ENCODE results near the gene IL15. TPM values are rescaled to one million over a fixed set of nuclear protein-coding genes. Genes with fewer than 3 reads are reported as not detected.
A peak's percentile ranks its signal among the peaks of the same experiment; 100 is the strongest.

IL15 gene
- total RNA-seq, 2 donors from 2014 or later, result 2.0 to 4.2 TPM

GRCh38 chr4:141705747-141706377 lies 69.5 kb downstream of the IL15 start:
- DNase-seq (ENCODE audit: low spot score), result no peak

GRCh38 chr4:141706445-141706844 lies 70.1 kb downstream of the IL15 start:
- DNase-seq (ENCODE audit: low spot score), result no peak
- no peaks in the 10 kb centered on the region for H3K27me3 ChIP-seq
- no peak overlapping the region for H3K4me3 ChIP-seq
- no peak for TF ChIP-seq CTCF (IDR thresholded peaks at IDR 0.05)
- no peaks in the 10 kb centered on the region for H3K36me3 ChIP-seq
- H3K4me1 ChIP-seq, result no peaks in the 10 kb centered on the region
- no peak overlapping the region for H3K27ac ChIP-seq
- peaks cover 0 to 18% of the 10 kb centered on the region in 2 donors for H3K9me3 ChIP-seq

More at GRCh38 chr4:141705747-141706377, 69.5 kb downstream of the IL15 start:
- no peak overlapping the region for H3K27ac ChIP-seq
- H3K4me1 ChIP-seq, result no peaks in the 10 kb centered on the region
- H3K36me3 ChIP-seq, result no peaks in the 10 kb centered on the region
- H3K27me3 ChIP-seq, result no peaks in the 10 kb centered on the region
- peaks cover 0 to 18% of the 10 kb centered on the region in 2 donors for H3K9me3 ChIP-seq
- no peak overlapping the region for H3K4me3 ChIP-seq
- no peak for TF ChIP-seq CTCF (IDR thresholded peaks at IDR 0.05)

GRCh38 chr4:141711211-141711610 lies 74.8 kb downstream of the IL15 start:
- H3K27ac ChIP-seq, result no peak overlapping the region
- H3K4me3 ChIP-seq, result no peak overlapping the region
- no peaks in the 10 kb centered on the region for H3K36me3 ChIP-seq
- no peaks in the 10 kb centered on the region for H3K4me1 ChIP-seq
- H3K9me3 ChIP-seq, result peaks cover 0 to 13% of the 10 kb centered on the region in 2 donors
- no peak for DNase-seq (ENCODE audit: low spot score)
- TF ChIP-seq CTCF (IDR thresholded peaks at IDR 0.05), result peak; percentile 21 to 71
- H3K27me3 ChIP-seq, result no peaks in the 10 kb centered on the region

- H3K27ac ChIP-seq, result no peak overlapping the region
- H3K9me3 ChIP-seq, result no peaks in the 10 kb centered on the region
- no peaks in the 10 kb centered on the region for H3K27me3 ChIP-seq
- TF ChIP-seq CTCF (IDR thresholded peaks at IDR 0.05), result no peak
- H3K4me1 ChIP-seq, result no peaks in the 10 kb centered on the region
- DNase-seq (ENCODE audit: low spot score), result no peak
- no peaks in the 10 kb centered on the region for H3K36me3 ChIP-seq
- H3K4me3 ChIP-seq, result no peak overlapping the region
Measured at GRCh38 chr4:141713185-141713584, 76.8 kb downstream of the IL15 start.

GRCh38 chr4:141713771-141714445 lies 77.5 kb downstream of the IL15 start:
- DNase-seq (ENCODE audit: low spot score), result no peak
- Histone ChIP-seq H3K27me3 (no peaks in the 10 kb centered on the region), H3K4me1 (no peaks in the 10 kb centered on the region), H3K36me3 (no peaks in the 10 kb centered on the region), H3K4me3 (no peak overlapping the region), H3K9me3 (no peaks in the 10 kb centered on the region), H3K27ac (no peak overlapping the region)
- TF ChIP-seq CTCF (IDR thresholded peaks at IDR 0.05), result no peak

All from right atrium auricular region (tissue), 2 donors.